ENCODE measurements around the gene PHLDB1. TPM values are rescaled to one million over a fixed set of nuclear protein-coding genes. Genes with fewer than 3 reads are reported as not detected.

The PHLDB1 gene
- total RNA-seq, 1 donor from 2014 or later = 165 TPM

DNA sequence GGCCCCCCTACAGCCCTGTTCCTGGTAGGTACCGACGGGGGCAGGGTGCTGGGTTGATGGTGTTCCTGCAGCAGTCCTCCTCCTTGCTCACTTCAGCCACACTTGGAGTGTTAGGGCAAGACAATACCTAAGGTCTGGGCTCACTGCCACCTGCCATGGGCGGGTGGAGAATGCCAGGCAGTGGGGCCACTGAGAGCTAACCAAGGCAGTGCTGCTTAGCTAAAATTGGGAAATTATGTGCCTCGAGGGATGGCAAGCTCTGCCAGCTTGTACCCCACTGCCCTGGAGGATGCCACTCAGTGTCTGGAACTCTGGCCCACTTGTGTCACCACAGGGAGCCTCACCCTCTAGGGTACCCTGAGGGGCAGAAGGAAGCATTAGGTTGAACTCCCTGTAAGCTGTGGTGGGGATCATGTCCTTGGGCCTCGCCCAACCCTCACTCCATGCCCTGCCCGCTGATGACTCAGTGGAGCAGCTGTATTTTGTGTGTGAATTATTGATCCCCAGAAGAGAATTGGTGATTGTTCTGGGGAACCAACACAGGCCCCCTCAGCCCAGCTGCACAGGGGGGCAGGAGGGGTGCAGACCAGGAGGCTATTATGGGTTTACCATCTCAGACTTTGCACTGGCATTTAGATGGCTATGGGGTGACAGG is 17.7 kb downstream of the PHLDB1 start:
- Mint-ChIP-seq H3K36me3 (ENCODE audit: unreplicated experiment) (peaks cover 33% of the 10 kb centered on the region), H3K27me3 (ENCODE audit: unreplicated experiment) (no peaks in the 10 kb centered on the region), H3K4me3 (ENCODE audit: unreplicated experiment) (no peak overlapping the region), H3K9me3 (ENCODE audit: unreplicated experiment) (no peaks in the 10 kb centered on the region), H3K4me1 (ENCODE audit: unreplicated experiment) (peaks cover 35% of the 10 kb centered on the region), H3K27ac (ENCODE audit: unreplicated experiment) (no peak overlapping the region)
- no peak for DNase-seq (ENCODE audit: extremely low spot score, unreplicated experiment)
- TF ChIP-seq, protein P1, sequence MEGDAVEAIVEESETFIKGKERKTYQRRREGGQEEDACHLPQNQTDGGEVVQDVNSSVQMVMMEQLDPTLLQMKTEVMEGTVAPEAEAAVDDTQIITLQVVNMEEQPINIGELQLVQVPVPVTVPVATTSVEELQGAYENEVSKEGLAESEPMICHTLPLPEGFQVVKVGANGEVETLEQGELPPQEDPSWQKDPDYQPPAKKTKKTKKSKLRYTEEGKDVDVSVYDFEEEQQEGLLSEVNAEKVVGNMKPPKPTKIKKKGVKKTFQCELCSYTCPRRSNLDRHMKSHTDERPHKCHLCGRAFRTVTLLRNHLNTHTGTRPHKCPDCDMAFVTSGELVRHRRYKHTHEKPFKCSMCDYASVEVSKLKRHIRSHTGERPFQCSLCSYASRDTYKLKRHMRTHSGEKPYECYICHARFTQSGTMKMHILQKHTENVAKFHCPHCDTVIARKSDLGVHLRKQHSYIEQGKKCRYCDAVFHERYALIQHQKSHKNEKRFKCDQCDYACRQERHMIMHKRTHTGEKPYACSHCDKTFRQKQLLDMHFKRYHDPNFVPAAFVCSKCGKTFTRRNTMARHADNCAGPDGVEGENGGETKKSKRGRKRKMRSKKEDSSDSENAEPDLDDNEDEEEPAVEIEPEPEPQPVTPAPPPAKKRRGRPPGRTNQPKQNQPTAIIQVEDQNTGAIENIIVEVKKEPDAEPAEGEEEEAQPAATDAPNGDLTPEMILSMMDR (IDR thresholded peaks at IDR 0.05) = no peak

- TF ChIP-seq, protein P1 (IDR thresholded peaks at IDR 0.05) = no peak
- Mint-ChIP-seq H3K36me3 (ENCODE audit: unreplicated experiment) (peaks cover 33% of the 10 kb centered on the region), H3K27ac (ENCODE audit: unreplicated experiment) (no peak overlapping the region), H3K9me3 (ENCODE audit: unreplicated experiment) (no peaks in the 10 kb centered on the region), H3K4me3 (ENCODE audit: unreplicated experiment) (no peak overlapping the region), H3K27me3 (ENCODE audit: unreplicated experiment) (no peaks in the 10 kb centered on the region), H3K4me1 (ENCODE audit: unreplicated experiment) (peaks cover 28% of the 10 kb centered on the region)
- DNase-seq (ENCODE audit: extremely low spot score, unreplicated experiment) = no peak
Observed at GRCh38 chr11:118625976-118626375, 18.6 kb downstream of the PHLDB1 start.

DNA sequence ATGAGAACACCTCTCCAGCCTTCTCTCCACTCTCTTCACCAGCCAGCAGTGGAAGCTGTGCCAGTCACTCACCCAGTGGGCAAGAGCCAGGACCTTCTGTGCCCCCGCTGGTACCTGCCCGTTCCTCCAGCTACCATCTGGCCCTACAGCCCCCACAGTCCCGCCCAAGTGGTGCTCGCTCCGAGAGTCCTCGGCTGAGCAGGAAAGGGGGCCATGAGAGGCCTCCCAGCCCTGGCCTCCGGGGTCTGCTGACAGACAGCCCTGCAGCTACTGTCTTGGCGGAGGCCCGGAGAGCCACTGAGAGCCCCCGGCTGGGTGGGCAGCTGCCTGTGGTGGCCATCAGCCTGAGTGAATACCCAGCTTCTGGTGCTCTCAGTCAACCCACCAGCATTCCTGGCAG is 20.2 kb downstream of the PHLDB1 start:
- H3K4me1 Mint-ChIP-seq (ENCODE audit: unreplicated experiment) = peaks cover 20% of the 10 kb centered on the region
- H3K27me3 Mint-ChIP-seq (ENCODE audit: unreplicated experiment) = no peaks in the 10 kb centered on the region
- no peak overlapping the region for H3K27ac Mint-ChIP-seq (ENCODE audit: unreplicated experiment)
- H3K4me3 Mint-ChIP-seq (ENCODE audit: unreplicated experiment) = no peak overlapping the region
- no peaks in the 10 kb centered on the region for H3K9me3 Mint-ChIP-seq (ENCODE audit: unreplicated experiment)
- TF ChIP-seq, protein P1 (IDR thresholded peaks at IDR 0.05) = no peak
- H3K36me3 Mint-ChIP-seq (ENCODE audit: unreplicated experiment) = peaks cover 43% of the 10 kb centered on the region
- no peak for DNase-seq (ENCODE audit: extremely low spot score, unreplicated experiment)

- TF ChIP-seq, protein P1 (IDR thresholded peaks at IDR 0.05) = no peak
- peaks cover 15% of the 10 kb centered on the region for H3K4me1 Mint-ChIP-seq (ENCODE audit: unreplicated experiment)
- H3K27ac Mint-ChIP-seq (ENCODE audit: unreplicated experiment) = no peak overlapping the region
- no peaks in the 10 kb centered on the region for H3K27me3 Mint-ChIP-seq (ENCODE audit: unreplicated experiment)
- no peaks in the 10 kb centered on the region for H3K9me3 Mint-ChIP-seq (ENCODE audit: unreplicated experiment)
- H3K4me3 Mint-ChIP-seq (ENCODE audit: unreplicated experiment) = no peak overlapping the region
- H3K36me3 Mint-ChIP-seq (ENCODE audit: unreplicated experiment) = peaks cover 47% of the 10 kb centered on the region
- no peak for DNase-seq (ENCODE audit: extremely low spot score, unreplicated experiment)
Observed at GRCh38 chr11:118628031-118628430, 20.6 kb downstream of the PHLDB1 start.

DNA sequence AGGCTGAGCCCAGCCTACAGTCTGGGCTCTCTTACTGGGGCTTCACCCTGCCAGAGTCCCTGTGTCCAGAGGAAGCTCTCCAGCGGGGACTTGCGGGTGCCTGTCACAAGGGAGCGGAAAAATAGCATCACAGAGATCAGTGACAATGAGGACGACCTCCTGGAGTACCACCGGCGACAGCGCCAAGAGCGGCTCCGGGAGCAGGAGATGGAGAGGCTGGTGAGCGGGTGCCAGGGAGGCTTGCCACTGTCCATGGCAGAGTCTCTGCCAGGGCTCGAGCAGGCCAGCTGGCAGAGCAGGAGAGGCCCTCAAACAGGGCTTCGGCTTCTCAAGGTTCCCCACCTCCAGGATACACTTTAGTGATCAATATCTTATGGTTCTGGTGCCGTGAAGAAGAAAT is 21.0 kb downstream of the PHLDB1 start:
- Mint-ChIP-seq H3K4me1 (ENCODE audit: unreplicated experiment) (peaks cover 11% of the 10 kb centered on the region), H3K4me3 (ENCODE audit: unreplicated experiment) (no peak overlapping the region), H3K36me3 (ENCODE audit: unreplicated experiment) (peaks cover 51% of the 10 kb centered on the region)

More for the DNA sequence above, 21.0 kb downstream of the PHLDB1 start:
- Mint-ChIP-seq H3K27me3 (ENCODE audit: unreplicated experiment) (no peaks in the 10 kb centered on the region), H3K9me3 (ENCODE audit: unreplicated experiment) (no peaks in the 10 kb centered on the region), H3K27ac (ENCODE audit: unreplicated experiment) (no peak overlapping the region)
- DNase-seq (ENCODE audit: extremely low spot score, unreplicated experiment) = no peak
- TF ChIP-seq, protein P1 (IDR thresholded peaks at IDR 0.05) = no peak
